GM20431 (cell line): ENCODE measurements around the gene KIF2C.

Experiments
- in situ Hi-C: fragments of 300-500 bp; cut with MseI, MboI; formaldehyde crosslinking; loops from one replicate; pipeline ENCODE4 v1.15.0; 2020; ENCODE audit warnings: low sequenced_read_pairs; ENCODE audit not compliant: unreplicated experiment

KIF2C gene

GRCh38 chr1:44808063-44808937, 68.7 kb downstream of the KIF2C start, which contains the start of gene BTBD19:
Gene BTBD19 (plus strand): TSS chr1:44808523. CDS start chr1:44808821, 298 bp downstream.
- in situ Hi-C loops, result loop anchor here (25.0 kb wide), 1 partner anchor 504 kb away; no protein-coding TSS in a partner anchor

- in situ Hi-C loops, result loop anchor here (25.0 kb wide), 1 partner anchor 503 kb away; no protein-coding TSS in a partner anchor
Measured at GRCh38 chr1:44808938-44809917, 69.6 kb downstream of the KIF2C start.

DNA sequence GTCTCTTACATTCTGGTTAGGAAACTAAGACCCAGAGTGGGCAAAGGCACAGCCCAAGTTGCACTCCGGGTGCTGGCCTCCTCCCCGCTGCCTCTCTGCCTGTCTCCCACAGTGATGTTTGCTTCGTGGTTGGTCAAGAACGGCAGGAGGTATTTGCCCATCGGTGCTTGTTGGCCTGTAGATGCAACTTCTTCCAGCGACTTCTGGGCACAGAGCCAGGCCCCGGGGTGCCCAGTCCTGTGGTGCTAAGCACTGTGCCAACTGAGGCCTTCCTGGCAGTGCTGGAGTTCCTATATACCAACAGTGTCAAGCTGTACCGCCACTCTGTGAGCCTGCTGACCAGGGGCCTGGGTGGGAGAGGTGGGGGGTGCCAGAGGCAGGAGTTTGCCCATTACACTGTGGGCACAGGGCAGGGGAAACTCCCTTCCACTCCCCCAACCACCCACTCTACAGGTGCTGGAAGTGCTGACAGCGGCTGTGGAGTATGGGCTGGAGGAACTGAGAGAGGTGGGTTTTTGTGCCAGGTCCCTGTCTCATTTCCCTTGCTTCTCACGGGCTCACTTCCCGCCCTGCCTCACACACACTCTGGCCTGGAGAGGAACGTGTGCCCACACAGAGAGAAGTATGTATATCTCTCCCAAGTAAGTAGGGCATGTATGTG, 70.6 kb downstream of the KIF2C start:
- in situ Hi-C loops, result loop anchor here (25.0 kb wide), 1 partner anchor 502 kb away; no protein-coding TSS in a partner anchor

- in situ Hi-C loops, result loop anchor here (25.0 kb wide), 1 partner anchor 502 kb away; no protein-coding TSS in a partner anchor
Measured at GRCh38 chr1:44810762-44811105, 71.1 kb downstream of the KIF2C start.

DNA sequence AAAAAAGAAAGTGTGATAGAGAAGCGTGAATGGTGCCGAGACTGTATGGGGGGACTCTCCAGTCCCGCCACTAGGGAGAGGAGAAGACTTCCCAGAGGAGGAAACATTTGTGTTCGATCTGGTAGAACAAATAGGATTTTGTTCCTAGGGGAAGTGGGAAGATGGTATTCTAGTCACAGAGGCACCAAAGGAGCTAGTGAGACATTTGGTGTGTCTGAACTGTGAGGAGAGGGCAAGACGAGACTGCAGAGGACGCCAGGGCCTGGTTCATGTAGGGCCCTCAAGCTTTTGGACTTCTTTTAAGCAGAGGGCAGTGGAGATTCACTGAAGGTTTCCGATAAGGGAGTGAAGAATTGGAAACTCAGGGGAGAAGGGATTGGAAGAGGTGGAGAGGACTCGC, 71.6 kb downstream of the KIF2C start:
- in situ Hi-C loops, result loop anchor here (25.0 kb wide), 1 partner anchor 501 kb away; no protein-coding TSS in a partner anchor

DNA sequence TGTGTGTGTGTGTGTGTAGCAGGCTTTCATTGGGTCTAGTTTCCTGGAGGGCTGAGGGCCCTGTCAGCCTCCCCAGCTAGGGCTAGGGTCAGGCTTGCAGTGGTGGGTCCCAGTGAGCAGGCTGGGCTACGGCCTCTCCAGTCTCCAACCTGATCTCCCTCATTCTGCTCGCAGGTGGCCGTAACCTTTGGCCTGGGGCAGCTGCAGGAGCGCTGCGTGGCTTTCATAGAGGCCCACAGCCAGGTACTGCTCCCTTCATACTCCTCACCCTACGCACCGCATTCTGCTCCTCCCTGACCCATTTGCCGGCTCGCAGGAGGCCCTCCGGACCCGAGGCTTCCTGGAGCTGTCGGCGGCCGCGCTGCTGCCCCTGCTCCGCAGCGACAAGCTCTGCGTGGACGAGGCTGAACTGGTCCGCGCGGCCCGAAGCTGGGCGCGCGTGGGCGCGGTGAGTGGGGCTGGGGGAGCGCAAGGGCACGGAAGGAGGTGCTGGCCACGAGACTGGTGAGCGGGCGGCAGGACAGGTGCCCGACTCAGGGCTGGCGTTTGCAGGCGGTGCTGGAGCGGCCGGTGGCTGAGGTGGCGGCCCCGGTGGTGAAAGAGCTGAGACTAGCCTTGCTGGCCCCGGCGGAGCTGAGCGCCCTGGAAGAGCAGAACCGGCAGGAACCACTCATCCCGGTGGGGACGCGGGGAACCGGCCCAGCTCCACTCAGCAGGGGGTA, 73.3 kb downstream of the KIF2C start:
- in situ Hi-C loops, result loop anchor here (25.0 kb wide), 1 partner anchor 499 kb away; no protein-coding TSS in a partner anchor

DNA sequence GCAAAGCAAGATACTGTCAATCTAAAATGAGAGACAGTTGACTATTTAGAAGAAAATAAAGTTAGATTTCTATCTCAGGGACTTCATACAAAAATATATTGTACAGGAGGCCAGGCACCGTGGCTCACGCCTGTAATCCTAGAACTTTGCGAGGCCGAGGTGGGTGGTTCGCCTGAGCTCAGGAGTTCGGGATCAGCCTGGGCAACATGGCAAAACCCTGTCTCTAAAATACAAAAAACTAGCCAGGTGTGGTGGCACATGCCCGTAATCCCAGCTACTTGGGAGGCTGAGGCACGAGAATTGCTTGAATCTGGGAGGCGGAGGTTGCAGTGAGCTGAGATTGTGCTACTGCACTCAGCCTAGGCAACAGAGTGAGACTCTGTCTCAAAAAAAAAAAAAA, 76.3 kb downstream of the KIF2C start:
- in situ Hi-C loops, result loop anchor here (25.0 kb wide), 1 partner anchor 496 kb away; no protein-coding TSS in a partner anchor

- in situ Hi-C loops, result loop anchor here (25.0 kb wide), 1 partner anchor 495 kb away; no protein-coding TSS in a partner anchor
Measured at GRCh38 chr1:44817307-44817706, 77.7 kb downstream of the KIF2C start.
